Activated gamma-delta T cell treated with anti-CD3 and anti-CD28 coated beads, Interleukin-2, amount 50 U/mL, for 16 hours (primary cell): ENCODE results near the gene SLC44A5.

Experiments
- DNase-seq: peaks from one replicate; pipeline ENCODE4 v3.0.0-alpha.2; 2020; ENCODE audit warnings: low read depth

Gene SLC44A5

GRCh38 chr1:75588779-75589475 lies 22.0 kb downstream of the SLC44A5 start:
- no peak for DNase-seq

GRCh38 chr1:75587692-75588091 lies 23.2 kb downstream of the SLC44A5 start:
- no peak for DNase-seq

DNA sequence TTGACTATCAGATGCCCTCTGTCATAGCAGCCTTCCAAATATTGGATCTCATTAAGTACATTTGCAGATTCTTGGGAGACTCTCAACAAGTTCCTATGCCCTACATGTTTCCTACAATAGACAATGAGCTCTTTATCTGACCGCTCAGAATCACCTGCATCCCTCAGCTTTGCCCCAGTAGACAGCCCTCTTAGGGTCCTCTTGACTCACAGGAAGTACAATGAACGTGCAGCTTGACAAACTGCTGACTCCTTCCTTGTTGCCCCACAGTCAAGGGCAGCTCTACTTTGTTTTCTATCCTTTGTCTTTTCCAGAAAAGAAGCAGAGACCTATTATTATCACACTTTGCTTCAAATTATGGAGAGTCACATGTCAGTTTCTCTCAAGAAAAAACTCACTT lies 27.6 kb downstream of the SLC44A5 start:
- DNase-seq: no peak

DNA sequence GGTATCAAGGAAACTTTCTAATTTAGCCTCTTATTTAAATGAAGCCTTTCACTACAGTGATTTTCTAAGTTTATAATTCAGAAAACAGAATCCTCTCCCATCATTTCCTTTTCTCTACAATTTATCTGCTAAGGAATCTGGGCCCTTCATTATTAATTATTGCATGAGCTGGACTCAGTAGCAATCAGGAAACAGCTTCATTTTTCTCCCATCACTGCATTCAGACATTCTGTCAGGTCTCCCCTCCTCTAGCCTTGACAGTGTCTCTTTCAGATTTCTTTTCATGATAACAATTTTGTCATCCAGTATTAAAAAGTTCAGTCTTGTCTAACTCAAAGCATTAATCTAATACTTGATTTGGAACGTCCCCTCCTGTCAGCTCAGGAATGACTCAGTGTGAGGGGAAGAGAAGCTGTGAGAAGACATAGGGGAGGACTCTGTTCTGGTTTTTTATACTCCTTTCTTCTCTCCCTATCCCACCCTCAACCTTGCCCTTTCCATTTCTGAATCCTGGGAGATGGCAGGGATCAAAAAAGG lies 28.1 kb downstream of the SLC44A5 start:
- DNase-seq: no peak

- DNase-seq: no peak
Measured at GRCh38 chr1:75579046-75579445, 31.9 kb downstream of the SLC44A5 start.

- DNase-seq: no peak
Measured at GRCh38 chr1:75575837-75576236, 35.1 kb downstream of the SLC44A5 start.

- no peak for DNase-seq
Measured at GRCh38 chr1:75567191-75567590, 43.7 kb downstream of the SLC44A5 start.

- no peak for DNase-seq
Measured at GRCh38 chr1:75559800-75560199, 51.1 kb downstream of the SLC44A5 start.

DNA sequence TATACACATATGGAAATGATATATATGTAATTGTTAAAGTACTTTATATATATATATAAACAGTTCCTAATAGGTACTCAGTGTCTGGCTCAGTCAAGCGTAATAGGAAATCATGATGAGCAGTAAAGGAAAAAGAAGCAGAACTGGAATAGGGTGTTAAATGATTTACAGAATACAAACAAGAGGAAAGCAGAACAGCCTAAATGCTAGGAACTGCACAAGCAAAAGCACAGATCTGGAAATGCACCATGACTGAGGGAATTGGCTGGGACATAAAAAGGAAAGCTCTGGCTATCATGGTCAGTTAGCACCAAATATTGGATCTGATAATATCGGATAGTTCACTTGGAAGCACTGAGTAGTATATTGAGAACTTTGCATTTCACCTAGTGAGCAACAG lies 51.8 kb downstream of the SLC44A5 start:
- DNase-seq: no peak

DNA sequence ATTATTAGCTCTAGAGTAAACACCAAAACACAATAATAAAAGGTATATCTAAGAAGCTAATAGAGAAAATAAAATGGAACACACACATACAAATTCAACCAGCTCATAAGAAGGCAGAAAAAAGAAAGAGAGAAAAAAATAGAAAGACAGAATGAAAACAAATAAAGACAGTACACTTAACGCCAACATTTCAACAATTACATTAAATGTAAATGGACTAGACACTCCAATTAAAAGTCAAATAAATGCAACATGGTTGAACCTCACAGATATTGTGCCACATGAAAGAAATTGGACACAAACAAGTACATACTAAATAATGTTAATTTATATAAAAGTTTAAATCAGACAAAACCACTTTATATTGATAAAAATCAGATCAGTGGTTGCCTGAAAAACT lies 56.0 kb downstream of the SLC44A5 start:
- DNase-seq: no peak

DNA sequence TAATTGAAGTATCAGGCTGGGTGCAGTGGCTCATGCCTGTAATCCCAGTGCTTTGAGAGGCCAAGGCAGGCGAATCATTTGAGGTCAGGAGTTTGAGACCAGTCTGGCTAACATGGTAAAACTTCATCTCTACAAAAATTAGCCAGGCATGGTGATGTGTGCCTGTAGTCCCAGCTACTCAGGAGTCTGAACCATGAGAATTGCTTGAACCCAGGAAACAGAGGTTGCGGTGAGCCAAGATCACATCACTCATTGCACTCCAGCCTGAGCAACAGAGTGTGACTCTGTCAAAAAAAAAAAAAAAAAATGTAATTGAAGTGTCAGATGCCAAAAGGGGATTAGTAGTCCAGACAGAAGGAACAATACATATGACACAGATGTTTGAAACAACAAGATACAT lies 56.7 kb downstream of the SLC44A5 start:
- no peak for DNase-seq

GRCh38 chr1:75550559-75550958 lies 60.4 kb downstream of the SLC44A5 start:
- DNase-seq: no peak

GRCh38 chr1:75548721-75549480 lies 62.0 kb downstream of the SLC44A5 start:
- DNase-seq: no peak

- no peak for DNase-seq
Measured at GRCh38 chr1:75543705-75544104, 67.2 kb downstream of the SLC44A5 start.

DNA sequence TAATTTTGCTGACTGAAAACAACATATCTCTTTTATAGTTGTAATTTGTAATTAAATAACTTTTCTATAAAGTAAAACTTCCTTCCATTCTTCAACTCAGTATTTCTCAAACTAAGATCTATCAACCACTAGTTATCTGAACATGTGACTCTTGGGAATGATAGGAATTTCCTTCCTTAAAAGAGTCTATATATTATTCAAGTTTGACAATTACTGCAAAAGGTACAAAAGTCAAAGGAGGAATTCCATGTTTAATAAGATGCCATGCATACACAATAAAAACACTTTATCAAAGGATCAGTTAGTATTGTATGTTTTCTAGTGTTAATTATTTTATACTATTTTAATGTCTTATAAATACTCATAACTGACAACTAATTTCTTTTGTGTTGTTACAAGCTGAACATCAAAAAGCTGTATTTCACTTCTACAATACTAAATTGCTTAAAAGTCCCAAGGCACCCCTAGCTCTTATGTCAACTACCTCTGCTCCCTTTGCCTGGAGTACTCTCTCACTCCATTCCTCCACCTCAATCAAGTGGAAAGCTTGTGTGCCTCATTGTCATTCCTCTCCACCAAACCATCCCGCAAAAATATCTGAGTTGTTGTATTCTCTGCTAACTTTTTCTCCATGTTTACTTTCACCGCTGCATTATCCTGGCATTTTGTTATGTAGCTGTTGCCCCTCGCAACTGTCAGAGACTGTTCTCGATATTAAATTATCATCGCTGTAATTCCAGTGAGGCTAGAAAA lies 67.9 kb downstream of the SLC44A5 start:
- DNase-seq: no peak

DNA sequence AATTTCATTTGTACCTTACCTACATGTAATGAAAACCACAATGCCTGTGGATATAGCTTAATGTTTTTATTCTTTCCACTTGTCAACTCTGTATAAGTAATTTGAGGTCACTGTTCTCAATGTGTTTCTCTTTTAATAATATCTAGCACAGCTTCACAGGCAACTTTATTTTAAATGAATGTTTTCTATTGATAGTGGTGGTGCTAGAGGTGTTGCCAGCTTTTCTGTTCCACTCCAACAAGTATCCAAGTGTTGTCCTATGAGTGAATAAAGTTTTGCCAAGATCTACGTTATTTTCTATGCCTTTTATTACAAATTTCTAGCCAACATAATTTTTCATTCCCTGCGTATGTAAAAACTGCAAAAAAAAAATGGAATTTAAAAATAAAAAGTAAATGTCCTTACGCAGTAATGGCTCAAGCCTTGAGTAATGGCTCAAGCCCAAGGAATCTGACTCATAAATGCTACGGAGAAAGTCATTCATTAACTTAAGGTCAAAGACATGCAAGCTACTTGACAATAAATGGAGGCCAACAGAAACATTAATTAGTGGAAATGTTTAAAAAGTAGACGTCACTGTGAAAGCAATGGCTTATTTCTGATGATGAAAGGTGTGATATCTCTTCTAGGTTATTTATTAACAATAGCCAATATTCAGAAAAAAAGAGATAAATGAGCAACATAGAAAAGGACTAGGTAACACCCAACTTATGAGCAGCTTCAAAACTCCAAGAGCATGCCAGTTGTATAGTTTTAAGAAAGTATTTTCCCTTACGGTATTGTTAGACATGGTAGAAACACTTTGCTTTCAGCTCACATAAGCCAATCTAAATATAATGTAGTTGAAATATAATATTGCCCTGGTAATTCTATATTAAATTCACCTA lies 71.4 kb downstream of the SLC44A5 start:
- DNase-seq: no peak

- DNase-seq: no peak
Measured at GRCh38 chr1:75533085-75533484, 77.8 kb downstream of the SLC44A5 start.

DNA sequence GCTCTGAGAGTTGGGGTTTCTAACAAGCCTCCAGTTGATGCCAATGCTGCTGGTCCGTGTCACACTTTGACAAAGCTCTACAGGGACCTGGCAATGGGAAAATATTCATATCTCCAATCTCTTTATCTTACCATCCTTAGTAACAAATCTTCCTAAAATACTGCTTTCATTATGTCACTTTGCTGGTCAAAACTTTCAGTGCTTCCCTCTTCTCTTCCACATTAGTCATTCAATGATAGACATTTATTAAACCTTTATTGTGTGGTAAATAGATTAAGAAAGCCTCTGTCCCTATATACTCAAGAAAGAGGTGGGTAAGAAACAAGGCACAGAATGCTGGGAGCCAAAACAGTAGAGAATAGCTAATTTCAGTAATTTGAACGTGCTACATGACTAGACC lies 79.3 kb downstream of the SLC44A5 start:
- DNase-seq: no peak

GRCh38 chr1:75529488-75529887 lies 81.4 kb downstream of the SLC44A5 start:
- no peak for DNase-seq

DNA sequence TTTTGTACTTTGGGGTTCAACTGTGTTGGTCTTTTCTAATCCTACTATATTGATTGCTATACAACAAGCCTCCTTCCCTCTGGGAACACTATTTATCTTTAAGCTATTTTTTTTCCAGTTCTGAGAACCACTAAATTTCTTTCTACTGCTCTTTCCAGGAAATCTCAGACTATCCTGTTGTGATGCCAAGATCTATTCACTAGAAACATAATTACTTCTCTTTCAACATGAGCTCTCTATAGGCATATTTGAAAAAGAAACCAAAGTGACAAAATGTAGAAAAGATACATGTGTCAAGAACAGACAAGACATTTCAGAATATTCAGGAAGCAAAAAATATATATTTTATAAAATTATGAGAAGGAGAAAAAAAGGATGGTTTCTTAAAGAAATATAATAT lies 82.9 kb downstream of the SLC44A5 start:
- no peak for DNase-seq

GRCh38 chr1:75522389-75522788 lies 88.5 kb downstream of the SLC44A5 start:
- DNase-seq: no peak

- no peak for DNase-seq
Measured at GRCh38 chr1:75521658-75522057, 89.3 kb downstream of the SLC44A5 start.
